ENCODE results near the gene AANAT.
A peak's percentile ranks its signal among the peaks of the same experiment; 100 is the strongest.

AANAT gene

DNA sequence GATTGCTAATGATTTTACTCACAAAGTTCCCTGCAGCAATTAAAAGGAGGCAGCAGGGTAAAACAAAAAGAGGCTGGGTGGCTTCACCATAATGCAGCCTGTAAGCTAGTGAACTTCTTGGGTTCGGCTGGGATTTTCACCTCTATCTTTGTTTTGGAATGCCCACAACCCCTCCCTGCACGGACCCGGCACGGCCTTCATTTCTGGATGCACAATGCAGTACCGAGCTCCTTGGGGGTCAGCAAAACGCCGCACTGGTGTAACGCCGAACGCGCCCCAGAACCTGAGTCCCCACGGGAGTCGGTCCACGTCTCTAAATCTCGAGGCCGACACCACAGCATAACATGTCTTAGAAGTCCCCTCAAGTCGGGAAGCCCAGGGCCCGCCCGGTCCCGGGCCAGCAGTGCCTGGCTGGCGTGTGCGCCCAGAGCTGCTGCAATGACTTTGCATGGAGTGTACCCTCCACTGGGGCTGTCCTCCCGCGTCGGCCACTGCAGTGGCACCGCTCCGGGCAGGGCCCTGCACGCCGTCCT, 15.2 kb upstream of the AANAT start:
- H3K27ac ChIP-seq (ENCODE audit: low read depth, low read length) = no peak overlapping the region
- H3K9ac ChIP-seq (ENCODE audit: low read length in 5 of 5) = peak overlapping the region in 3 of 5 donors; percentile 20 to 46 (median 42)
- no peaks in the 10 kb centered on the region for H3K9me3 ChIP-seq (ENCODE audit: control insufficient read depth in 5 of 5, low read length in 5 of 5)
- H3K4me1 ChIP-seq (ENCODE audit: control insufficient read depth in 5 of 5, insufficient read depth in 5 of 5, low read length in 5 of 5) = peaks cover 0 to 14% (median 12%) of the 10 kb centered on the region in 5 donors
- no peaks in the 10 kb centered on the region for H3K27me3 ChIP-seq (ENCODE audit: control insufficient read depth in 5 of 5, insufficient read depth in 4 of 5, low read length in 5 of 5)
- no peaks in the 10 kb centered on the region for H3K36me3 ChIP-seq (ENCODE audit: control insufficient read depth in 5 of 5, insufficient read depth in 5 of 5, low read length in 5 of 5)
- peak overlapping the region; percentile 48 to 84 (median 73) for H3K4me3 ChIP-seq (ENCODE audit: low read depth in 1 of 5, low read length in 5 of 5)

GRCh38 chr17:76452660-76453430, 14.6 kb upstream of the AANAT start, which contains the start of gene UBE2O:
TSS of gene UBE2O (minus strand) at chr17:76453152. CDS start at chr17:76453141, 11 bp downstream.
- Histone ChIP-seq H3K9me3 (ENCODE audit: control insufficient read depth in 5 of 5, low read length in 5 of 5) (no peaks in the 10 kb centered on the region), H3K27ac (ENCODE audit: low read depth, low read length) (no peak within 1 kb of the TSS), H3K36me3 (ENCODE audit: control insufficient read depth in 5 of 5, insufficient read depth in 5 of 5, low read length in 5 of 5) (no peaks in the 10 kb centered on the region), H3K4me1 (ENCODE audit: control insufficient read depth in 5 of 5, insufficient read depth in 5 of 5, low read length in 5 of 5) (peaks cover 0 to 14% (median 12%) of the 10 kb centered on the region in 5 donors), H3K27me3 (ENCODE audit: control insufficient read depth in 5 of 5, insufficient read depth in 4 of 5, low read length in 5 of 5) (no peaks in the 10 kb centered on the region), H3K9ac (ENCODE audit: low read length in 5 of 5) (peak within 1 kb of the TSS in 4 of 5 donors; percentile 53 to 71 (median 62)), H3K4me3 (ENCODE audit: low read depth in 1 of 5, low read length in 5 of 5) (peak within 1 kb of the TSS; percentile 48 to 84 (median 73))

GRCh38 chr17:76453431-76453743, 14.0 kb upstream of the AANAT start:
- Histone ChIP-seq H3K4me1 (ENCODE audit: control insufficient read depth in 5 of 5, insufficient read depth in 5 of 5, low read length in 5 of 5) (peaks cover 0 to 14% (median 12%) of the 10 kb centered on the region in 5 donors), H3K4me3 (ENCODE audit: low read depth in 1 of 5, low read length in 5 of 5) (peak overlapping the region in 2 of 5 donors; percentile 73 to 84), H3K9me3 (ENCODE audit: control insufficient read depth in 5 of 5, low read length in 5 of 5) (no peaks in the 10 kb centered on the region), H3K36me3 (ENCODE audit: control insufficient read depth in 5 of 5, insufficient read depth in 5 of 5, low read length in 5 of 5) (no peaks in the 10 kb centered on the region), H3K27me3 (ENCODE audit: control insufficient read depth in 5 of 5, insufficient read depth in 4 of 5, low read length in 5 of 5) (no peaks in the 10 kb centered on the region), H3K27ac (ENCODE audit: low read depth, low read length) (no peak overlapping the region), H3K9ac (ENCODE audit: low read length in 5 of 5) (no peak overlapping the region)

DNA sequence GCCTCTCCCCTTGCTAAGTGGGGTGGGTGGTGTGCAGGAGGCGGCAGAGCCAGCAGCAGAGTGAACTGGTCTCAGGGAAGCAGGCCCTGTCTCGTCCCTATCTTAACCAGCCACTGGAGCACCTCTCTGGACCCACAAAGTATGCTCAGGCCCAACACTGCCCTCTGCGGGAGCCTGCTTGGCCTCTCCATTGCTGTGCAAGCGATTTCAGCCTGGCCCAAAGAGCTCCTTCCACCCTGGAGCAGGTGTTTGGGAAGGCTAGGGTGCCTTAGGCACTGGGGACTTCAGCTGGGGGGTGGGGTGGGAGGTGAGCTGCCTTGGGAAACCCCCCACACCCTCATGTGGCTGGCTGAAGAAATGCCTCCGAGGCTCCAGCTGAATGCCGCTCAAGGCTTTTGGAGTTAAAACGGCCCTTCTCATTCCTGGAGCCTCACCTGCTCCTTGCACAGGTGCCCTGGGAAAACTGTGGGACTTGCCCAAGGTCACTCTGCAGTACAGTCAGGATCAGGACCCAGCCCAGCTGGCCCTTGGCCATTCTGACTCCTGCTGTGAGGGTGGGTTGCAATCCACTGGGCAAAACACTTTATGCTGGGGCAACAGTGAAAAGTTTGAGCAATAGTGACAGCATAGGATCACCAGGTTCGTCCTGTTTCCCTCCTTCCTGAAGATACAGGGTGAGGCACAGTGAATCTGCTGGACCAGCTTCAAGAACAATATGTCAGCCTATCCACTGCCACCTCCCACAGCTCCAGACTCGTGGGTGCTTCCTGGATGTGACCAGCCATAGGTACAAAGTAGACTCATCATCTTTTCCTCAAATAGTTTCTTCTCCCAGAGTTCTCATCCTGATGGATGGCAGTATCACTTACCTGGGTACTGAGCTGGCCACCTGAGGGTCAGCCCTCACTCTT, 8.6 kb upstream of the AANAT start:
- Histone ChIP-seq H3K9me3 (ENCODE audit: control insufficient read depth in 5 of 5, low read length in 5 of 5) (no peaks in the 10 kb centered on the region), H3K27ac (ENCODE audit: low read depth, low read length) (no peak overlapping the region), H3K36me3 (ENCODE audit: control insufficient read depth in 5 of 5, insufficient read depth in 5 of 5, low read length in 5 of 5) (no peaks in the 10 kb centered on the region), H3K9ac (ENCODE audit: low read length in 5 of 5) (no peak overlapping the region), H3K4me1 (ENCODE audit: control insufficient read depth in 5 of 5, insufficient read depth in 5 of 5, low read length in 5 of 5) (no peaks in the 10 kb centered on the region), H3K27me3 (ENCODE audit: control insufficient read depth in 5 of 5, insufficient read depth in 4 of 5, low read length in 5 of 5) (peaks cover 0 to 2% (median 0%) of the 10 kb centered on the region in 5 donors), H3K4me3 (ENCODE audit: low read depth in 1 of 5, low read length in 5 of 5) (no peak overlapping the region)

- H3K9ac ChIP-seq (ENCODE audit: low read length in 5 of 5) = no peak overlapping the region
- no peak overlapping the region for H3K27ac ChIP-seq (ENCODE audit: low read depth, low read length)
- peaks cover 0 to 2% (median 0%) of the 10 kb centered on the region in 5 donors for H3K27me3 ChIP-seq (ENCODE audit: control insufficient read depth in 5 of 5, insufficient read depth in 4 of 5, low read length in 5 of 5)
- no peaks in the 10 kb centered on the region for H3K36me3 ChIP-seq (ENCODE audit: control insufficient read depth in 5 of 5, insufficient read depth in 5 of 5, low read length in 5 of 5)
- H3K9me3 ChIP-seq (ENCODE audit: control insufficient read depth in 5 of 5, low read length in 5 of 5) = no peaks in the 10 kb centered on the region
- H3K4me3 ChIP-seq (ENCODE audit: low read depth in 1 of 5, low read length in 5 of 5) = no peak overlapping the region
- H3K4me1 ChIP-seq (ENCODE audit: control insufficient read depth in 5 of 5, insufficient read depth in 5 of 5, low read length in 5 of 5) = no peaks in the 10 kb centered on the region
These were observed 7.7 kb upstream of the AANAT start for GRCh38 chr17:76459674-76460073.

- H3K4me3 ChIP-seq (ENCODE audit: low read depth in 1 of 5, low read length in 5 of 5) = no peak overlapping the region
- H3K4me1 ChIP-seq (ENCODE audit: control insufficient read depth in 5 of 5, insufficient read depth in 5 of 5, low read length in 5 of 5) = peaks cover 0 to 5% (median 0%) of the 10 kb centered on the region in 5 donors
- H3K27me3 ChIP-seq (ENCODE audit: control insufficient read depth in 5 of 5, insufficient read depth in 4 of 5, low read length in 5 of 5) = peaks cover 0 to 2% (median 0%) of the 10 kb centered on the region in 5 donors
- no peaks in the 10 kb centered on the region for H3K9me3 ChIP-seq (ENCODE audit: control insufficient read depth in 5 of 5, low read length in 5 of 5)
- no peaks in the 10 kb centered on the region for H3K36me3 ChIP-seq (ENCODE audit: control insufficient read depth in 5 of 5, insufficient read depth in 5 of 5, low read length in 5 of 5)
- no peak overlapping the region for H3K27ac ChIP-seq (ENCODE audit: low read depth, low read length)
- no peak overlapping the region for H3K9ac ChIP-seq (ENCODE audit: low read length in 5 of 5)
These were observed 5.4 kb upstream of the AANAT start for GRCh38 chr17:76461765-76462555.

GRCh38 chr17:76462556-76463290, 4.7 kb upstream of the AANAT start:
- H3K27me3 ChIP-seq (ENCODE audit: control insufficient read depth in 5 of 5, insufficient read depth in 4 of 5, low read length in 5 of 5) = peaks cover 0 to 2% (median 0%) of the 10 kb centered on the region in 5 donors
- H3K36me3 ChIP-seq (ENCODE audit: control insufficient read depth in 5 of 5, insufficient read depth in 5 of 5, low read length in 5 of 5) = no peaks in the 10 kb centered on the region
- no peak overlapping the region for H3K27ac ChIP-seq (ENCODE audit: low read depth, low read length)
- H3K4me1 ChIP-seq (ENCODE audit: control insufficient read depth in 5 of 5, insufficient read depth in 5 of 5, low read length in 5 of 5) = peaks cover 0 to 5% (median 0%) of the 10 kb centered on the region in 5 donors
- H3K4me3 ChIP-seq (ENCODE audit: low read depth in 1 of 5, low read length in 5 of 5) = no peak overlapping the region
- H3K9me3 ChIP-seq (ENCODE audit: control insufficient read depth in 5 of 5, low read length in 5 of 5) = no peaks in the 10 kb centered on the region
- H3K9ac ChIP-seq (ENCODE audit: low read length in 5 of 5) = no peak overlapping the region

GRCh38 chr17:76466775-76467130, 650 bp upstream of the AANAT start:
- Histone ChIP-seq H3K27ac (ENCODE audit: low read depth, low read length) (no peak overlapping the region), H3K36me3 (ENCODE audit: control insufficient read depth in 5 of 5, insufficient read depth in 5 of 5, low read length in 5 of 5) (peaks cover 0 to 26% (median 9%) of the 10 kb centered on the region in 5 donors), H3K27me3 (ENCODE audit: control insufficient read depth in 5 of 5, insufficient read depth in 4 of 5, low read length in 5 of 5) (peaks cover 0 to 2% (median 0%) of the 10 kb centered on the region in 5 donors), H3K4me1 (ENCODE audit: control insufficient read depth in 5 of 5, insufficient read depth in 5 of 5, low read length in 5 of 5) (peaks cover 0 to 5% (median 0%) of the 10 kb centered on the region in 5 donors), H3K9ac (ENCODE audit: low read length in 5 of 5) (no peak overlapping the region), H3K4me3 (ENCODE audit: low read depth in 1 of 5, low read length in 5 of 5) (no peak overlapping the region), H3K9me3 (ENCODE audit: control insufficient read depth in 5 of 5, low read length in 5 of 5) (no peaks in the 10 kb centered on the region)
